ENCODE measurements around the gene UQCC5.

Gene UQCC5

GRCh38 chr3:52558436-52558835 lies 22.0 kb downstream of the UQCC5 start:
- DNase-seq (ENCODE audit: low read depth in 2 of 2, low spot score in 1 of 2) = no peak

DNA sequence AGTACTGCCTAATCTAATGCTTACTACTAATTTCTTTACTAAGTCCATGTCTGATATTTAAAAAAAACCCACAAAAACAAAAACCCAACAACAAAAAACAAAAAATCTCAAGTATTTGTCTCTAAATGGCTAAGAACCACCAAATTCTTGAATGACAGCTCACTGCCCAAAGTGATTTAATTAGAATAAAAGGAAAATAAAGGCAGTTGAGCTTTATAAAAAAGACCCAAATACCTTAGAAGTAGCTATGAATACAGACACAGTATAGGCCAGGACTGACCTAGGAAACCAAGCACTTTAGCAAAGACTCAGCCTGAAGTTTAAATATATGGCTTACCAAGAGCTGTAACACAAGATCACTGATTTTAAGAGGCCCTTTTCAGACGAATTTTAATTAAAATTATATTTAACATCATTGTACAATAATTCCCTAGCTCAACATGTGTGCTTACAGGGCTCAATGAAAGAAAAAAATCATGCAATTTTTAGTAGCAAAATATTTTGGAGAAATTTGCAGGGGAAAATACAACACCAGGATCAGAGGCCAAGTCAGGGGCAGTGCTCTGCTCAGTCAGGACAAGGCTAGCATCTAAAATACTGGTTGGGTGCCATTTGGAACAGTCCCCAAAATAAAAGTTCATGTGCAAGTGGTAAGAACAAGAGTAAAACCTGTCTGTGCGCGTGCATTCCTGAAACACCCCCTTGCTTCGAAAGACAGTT lies 24.8 kb downstream of the UQCC5 start:
- no peak for DNase-seq (ENCODE audit: low read depth in 2 of 2, low spot score in 1 of 2)

GRCh38 chr3:52563984-52564383 lies 27.6 kb downstream of the UQCC5 start:
- no peak for DNase-seq (ENCODE audit: low read depth in 2 of 2, low spot score in 1 of 2)

DNA sequence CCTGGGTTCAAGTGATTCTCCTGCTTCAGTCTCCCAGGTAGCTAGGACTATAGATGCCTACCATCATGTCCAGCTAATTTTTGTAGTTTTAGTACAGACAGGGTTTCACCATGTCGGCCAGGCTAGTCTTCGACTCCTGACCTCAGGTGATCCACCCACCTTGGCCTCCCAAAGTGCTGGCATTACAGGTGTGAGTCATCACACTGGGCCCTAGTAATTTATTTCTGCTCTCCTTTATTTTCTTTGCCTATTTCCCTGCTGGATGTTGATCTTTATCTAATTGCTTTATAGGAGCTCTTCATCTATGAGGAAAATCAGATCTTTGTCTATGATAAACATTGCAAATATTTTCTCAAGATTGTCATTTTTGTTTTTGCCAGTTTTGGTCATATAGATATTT lies 31.7 kb downstream of the UQCC5 start:
- DNase-seq (ENCODE audit: low read depth in 2 of 2, low spot score in 1 of 2) = no peak

DNA sequence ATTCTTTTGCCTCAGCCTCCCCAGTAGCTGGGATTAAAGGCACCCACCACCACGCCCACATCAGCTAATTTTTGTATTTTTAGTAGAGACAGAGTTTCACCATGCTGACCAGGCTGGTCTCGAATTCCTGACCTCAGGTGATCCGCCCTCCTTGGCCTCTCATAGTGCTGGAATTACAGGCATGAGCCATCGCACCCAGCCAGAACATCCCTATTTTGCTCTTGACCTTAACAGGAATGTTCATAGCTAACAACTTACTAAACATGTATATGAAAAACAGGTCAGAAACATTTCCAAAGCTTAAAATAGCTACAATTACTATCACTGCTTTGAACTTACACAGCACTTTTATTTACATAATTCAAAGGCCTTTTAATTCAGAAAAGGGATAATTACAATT lies 33.7 kb downstream of the UQCC5 start:
- no peak for DNase-seq (ENCODE audit: low read depth in 2 of 2, low spot score in 1 of 2)

DNA sequence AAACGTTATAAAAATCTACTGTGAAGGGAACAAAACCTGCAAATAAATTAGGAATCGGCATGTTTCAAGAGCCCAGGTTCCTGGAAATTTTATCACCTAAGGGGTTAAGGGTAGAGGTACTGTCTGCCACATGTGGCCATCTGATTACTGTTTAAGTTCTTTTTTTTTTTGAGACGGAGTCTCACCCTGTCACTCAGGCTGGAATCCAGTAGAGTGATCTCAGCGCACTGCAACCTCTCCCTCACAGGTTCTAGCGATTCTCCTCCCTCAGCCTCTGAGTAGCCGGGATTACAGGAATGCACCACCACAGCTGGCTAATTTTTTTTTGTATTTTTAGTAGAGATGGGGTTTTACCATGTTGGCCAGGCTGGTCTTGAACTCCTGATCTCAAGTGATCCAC lies 35.8 kb downstream of the UQCC5 start:
- DNase-seq (ENCODE audit: low read depth in 2 of 2, low spot score in 1 of 2) = no peak

- no peak for DNase-seq (ENCODE audit: low read depth in 2 of 2, low spot score in 1 of 2)
Measured at GRCh38 chr3:52574056-52574965, 37.9 kb downstream of the UQCC5 start.
